Ascending aorta (tissue), 2 donors: ENCODE results near the gene RNF17. TPM values are rescaled to one million over a fixed set of nuclear protein-coding genes. Genes with fewer than 3 reads are reported as not detected.

Source experiments
- DNase-seq, 2 donors: peaks; one replicate each; pipeline ENCODE4 v3.0.0-alpha.2; 2019; ENCODE audit warnings: low spot score in 2 of 2
- H3K27ac ChIP-seq, 2 donors: fragments of 200-600 bp; sonication (generic); one replicate each; pipeline ENCODE4 v1.5.1; 2016 to 2017; ENCODE audit warnings: mild to moderate bottlenecking in 1 of 2
- H3K27me3 ChIP-seq: fragments of 200-600 bp; sonication (generic); one replicate; pipeline ENCODE4 v1.5.1; 2017
- H3K36me3 ChIP-seq, 2 donors: fragments of 200-600 bp; sonication (generic); one replicate each; pipeline ENCODE4 v1.5.1; 2016
- H3K4me1 ChIP-seq, 2 donors: fragments of 200-600 bp; sonication (generic); one replicate each; pipeline ENCODE4 v1.5.1; 2016 to 2017; ENCODE audit warnings: mild to moderate bottlenecking in 1 of 2
- H3K4me3 ChIP-seq, 2 donors: fragments of 200-600 bp; sonication (generic); one replicate each; pipeline ENCODE4 v1.5.1; 2016 to 2017; ENCODE audit warnings: mild to moderate bottlenecking in 1 of 2
- H3K9me3 ChIP-seq, 2 donors: fragments of 200-600 bp; sonication (generic); one replicate each; pipeline ENCODE4 v1.5.1; 2016
- CTCF ChIP-seq, 3 experiments: fragments of 200-600 bp in 2 of 3; fragments of 450-650 bp in 1 of 3; sonication (generic) in 2 of 3; IDR thresholded peaks; one replicate each; pipeline ENCODE4 v1.5.1; 2016 to 2019; ENCODE audit warnings: antibody characterized with exemption in 3 of 3, mild to moderate bottlenecking in 1 of 3, moderate library complexity in 1 of 3
- intact Hi-C: fragments of 100-400 bp; cut with DNase I; formaldehyde crosslinking; loops from one replicate; pipeline ENCODE4 v1.15.1; 2023
- total RNA-seq: library from RNA; depleted of rRNA; stranded (reverse); fragments of >200 nt; gene quantifications from one replicate; pipeline ENCODE4 v1.1.0, GENCODE V29; 2016

The RNF17 gene
- total RNA-seq, 1 donor from 2014 or later, result not detected

- H3K4me3 ChIP-seq, result no peak overlapping the region
- H3K9me3 ChIP-seq, result no peaks in the 10 kb centered on the region
- H3K27ac ChIP-seq, result no peak overlapping the region
- H3K27me3 ChIP-seq, result no peaks in the 10 kb centered on the region
- no peak for DNase-seq
- intact Hi-C loops, result no loop called here
- no peaks in the 10 kb centered on the region for H3K36me3 ChIP-seq
- TF ChIP-seq CTCF (IDR thresholded peaks at IDR 0.05), result no peak
- H3K4me1 ChIP-seq, result peaks cover 0 to 7% of the 10 kb centered on the region in 2 donors
Observed at GRCh38 chr13:24744247-24744646, 19.7 kb upstream of the RNF17 start.

GRCh38 chr13:24745516-24745860 lies 18.5 kb upstream of the RNF17 start:
- DNase-seq, result no peak
- H3K36me3 ChIP-seq, result no peaks in the 10 kb centered on the region
- no peaks in the 10 kb centered on the region for H3K27me3 ChIP-seq
- no peak overlapping the region for H3K27ac ChIP-seq
- H3K4me3 ChIP-seq, result no peak overlapping the region
- no peak for TF ChIP-seq CTCF (IDR thresholded peaks at IDR 0.05)
- H3K9me3 ChIP-seq, result no peaks in the 10 kb centered on the region
- intact Hi-C loops, result no loop called here
- H3K4me1 ChIP-seq, result peaks cover 0 to 7% of the 10 kb centered on the region in 2 donors

- intact Hi-C loops, result no loop called here
Observed at GRCh38 chr13:24745861-24746617, 17.9 kb upstream of the RNF17 start.

GRCh38 chr13:24746618-24747247 lies 17.2 kb upstream of the RNF17 start:
- H3K36me3 ChIP-seq, result no peaks in the 10 kb centered on the region
- H3K4me1 ChIP-seq, result peaks cover 0 to 7% of the 10 kb centered on the region in 2 donors
- no peak for DNase-seq
- H3K9me3 ChIP-seq, result no peaks in the 10 kb centered on the region
- no peak overlapping the region for H3K27ac ChIP-seq
- no peaks in the 10 kb centered on the region for H3K27me3 ChIP-seq
- intact Hi-C loops, result no loop called here
- no peak for TF ChIP-seq CTCF (IDR thresholded peaks at IDR 0.05)
- H3K4me3 ChIP-seq, result peak overlapping the region in 1 of 2 donors; percentile 58

More at GRCh38 chr13:24745861-24746617, 17.9 kb upstream of the RNF17 start:
- H3K27ac ChIP-seq, result no peak overlapping the region
- H3K27me3 ChIP-seq, result no peaks in the 10 kb centered on the region
- H3K4me3 ChIP-seq, result peak overlapping the region in 1 of 2 donors; percentile 58
- no peaks in the 10 kb centered on the region for H3K9me3 ChIP-seq
- no peak for TF ChIP-seq CTCF (IDR thresholded peaks at IDR 0.05)
- no peak for DNase-seq
- peaks cover 0 to 7% of the 10 kb centered on the region in 2 donors for H3K4me1 ChIP-seq
- no peaks in the 10 kb centered on the region for H3K36me3 ChIP-seq

GRCh38 chr13:24747248-24748060 lies 16.5 kb upstream of the RNF17 start:
- H3K36me3 ChIP-seq, result no peaks in the 10 kb centered on the region
- TF ChIP-seq CTCF (IDR thresholded peaks at IDR 0.05), result no peak
- H3K27ac ChIP-seq, result no peak overlapping the region
- H3K27me3 ChIP-seq, result no peaks in the 10 kb centered on the region
- intact Hi-C loops, result no loop called here
- no peak for DNase-seq
- peak overlapping the region; percentile 38 to 58 for H3K4me3 ChIP-seq
- no peaks in the 10 kb centered on the region for H3K9me3 ChIP-seq
- H3K4me1 ChIP-seq, result peaks cover 0 to 7% of the 10 kb centered on the region in 2 donors
